GM18868 (cell line): ENCODE results near the gene RNASE9.
"Not testable (repeated sequence)": the region's sequence is repeated elsewhere in the genome, so short reads cannot be mapped to it uniquely, and the experiment has no call there.

Experiments
- ATAC-seq: cut with Tn5 transposase; IDR thresholded peaks from one replicate; pipeline ENCODE4 v1.9.1; 2021; ENCODE audit warnings: mild to moderate bottlenecking, moderate library complexity; ENCODE audit not compliant: unreplicated experiment

RNASE9 gene

DNA sequence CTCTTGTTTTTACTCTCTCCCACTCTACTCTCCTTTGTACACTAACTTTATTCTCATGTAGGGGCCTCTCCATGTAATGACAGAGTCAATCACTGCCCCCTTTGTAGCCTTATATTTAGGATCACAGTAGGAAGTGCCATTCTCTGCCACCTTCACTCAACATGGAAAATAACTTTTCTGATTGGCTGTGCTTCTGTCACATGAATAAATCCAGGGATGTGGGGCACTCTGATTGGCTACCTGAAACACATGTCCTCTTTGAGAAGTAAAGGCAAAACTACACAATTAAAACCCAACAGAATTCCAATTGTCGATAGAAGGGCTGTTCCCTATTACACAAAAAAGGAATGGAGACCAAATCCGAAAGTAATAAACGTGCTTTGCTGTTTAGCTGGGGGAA is at the start of gene RNASE9:
Gene RNASE9, minus strand, starts transcription at position 87 of the 400 bp plus-strand sequence.
- no peak for ATAC-seq

- ATAC-seq: peak; percentile 18
Observed at GRCh38 chr14:20610002-20610765, 49.3 kb upstream of the RNASE9 start.

- no peak for ATAC-seq
Observed at GRCh38 chr14:20609215-20610001, 48.6 kb upstream of the RNASE9 start.

DNA sequence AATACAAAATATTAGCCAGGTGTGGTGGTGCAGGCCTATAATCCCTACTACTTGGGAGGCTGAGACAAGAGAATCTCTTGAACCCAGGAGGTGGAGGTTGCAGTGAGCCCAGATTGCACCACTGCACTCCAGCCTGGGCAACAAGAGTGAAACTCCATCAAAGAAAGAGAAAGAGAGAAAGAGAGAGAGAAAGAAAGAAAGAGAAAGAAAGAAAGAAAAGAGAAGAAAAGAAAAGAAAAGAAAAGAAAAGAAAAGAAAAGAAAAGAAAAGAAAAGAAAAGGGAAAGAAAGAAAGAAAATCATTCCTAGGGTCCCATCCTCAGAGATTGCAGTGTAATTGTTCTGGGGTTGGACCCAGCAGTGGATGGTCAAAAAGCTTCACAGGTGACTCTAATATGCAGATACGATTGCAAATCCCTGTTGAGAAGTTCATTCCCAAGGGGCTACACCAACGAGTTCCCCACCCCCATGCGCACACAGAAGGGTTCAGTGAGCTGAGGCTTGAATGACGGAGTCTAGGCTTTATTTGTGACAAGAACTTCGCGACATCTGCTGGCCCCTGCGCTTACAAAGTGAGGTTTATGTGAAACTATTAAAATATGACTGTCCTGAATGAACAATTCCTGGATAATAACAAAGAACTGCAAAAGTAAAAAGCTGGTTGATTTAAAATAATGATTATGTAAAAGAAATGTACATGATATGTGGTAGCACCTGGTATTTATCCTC is 47.7 kb upstream of the RNASE9 start:
- no peak for ATAC-seq

GRCh38 chr14:20607617-20608016 is 46.8 kb upstream of the RNASE9 start:
- no peak for ATAC-seq

DNA sequence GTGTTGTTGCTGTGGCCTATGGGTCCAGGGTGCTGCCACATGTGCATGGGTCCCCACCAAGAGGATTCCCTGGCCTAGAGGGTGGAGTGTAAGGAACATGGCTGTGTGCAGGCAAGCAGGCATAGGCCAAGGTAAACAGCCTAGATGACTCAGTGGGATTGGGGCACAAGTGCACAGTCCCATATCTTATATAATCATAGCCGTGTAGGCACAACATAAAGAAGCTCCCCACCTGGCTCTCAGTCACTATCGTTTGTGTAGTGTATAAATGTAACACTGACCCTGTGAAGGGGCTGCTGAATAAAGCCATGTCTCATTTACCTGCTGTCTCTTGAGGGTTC is 46.0 kb upstream of the RNASE9 start:
- ATAC-seq: no peak

DNA sequence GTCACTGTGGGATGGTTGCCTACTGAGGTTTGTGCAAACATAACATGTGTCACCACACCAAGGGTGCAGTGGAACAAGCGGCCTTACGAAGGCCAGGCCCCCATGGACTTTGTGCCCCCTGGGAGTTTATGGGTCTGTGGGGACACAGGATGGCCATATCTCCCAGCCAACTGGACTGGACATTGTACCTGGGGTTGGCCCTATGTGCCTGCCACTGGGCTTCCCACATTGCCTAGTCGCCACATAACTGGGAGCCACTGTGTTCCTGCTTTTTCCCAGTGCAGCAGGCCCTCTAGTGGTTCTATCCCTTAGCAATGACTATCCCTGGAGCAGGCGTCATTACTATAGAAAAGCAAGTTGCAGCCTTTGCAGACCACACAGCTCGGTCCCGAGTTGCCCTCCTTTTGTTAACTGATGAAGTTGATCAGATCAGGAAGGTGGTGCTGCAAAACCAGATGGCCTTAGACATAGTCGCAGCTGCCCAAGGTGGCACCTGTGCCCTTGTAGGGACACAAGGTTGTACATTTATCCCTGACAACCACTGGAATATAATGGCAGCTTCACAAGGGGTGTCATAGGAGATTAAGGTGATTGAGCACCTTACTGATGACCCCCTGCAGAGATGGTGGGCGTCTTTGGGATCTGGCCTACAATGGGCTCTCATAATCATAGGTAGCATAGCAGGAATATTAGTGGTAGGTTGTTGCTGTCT is 45.5 kb upstream of the RNASE9 start:
- ATAC-seq: no peak

DNA sequence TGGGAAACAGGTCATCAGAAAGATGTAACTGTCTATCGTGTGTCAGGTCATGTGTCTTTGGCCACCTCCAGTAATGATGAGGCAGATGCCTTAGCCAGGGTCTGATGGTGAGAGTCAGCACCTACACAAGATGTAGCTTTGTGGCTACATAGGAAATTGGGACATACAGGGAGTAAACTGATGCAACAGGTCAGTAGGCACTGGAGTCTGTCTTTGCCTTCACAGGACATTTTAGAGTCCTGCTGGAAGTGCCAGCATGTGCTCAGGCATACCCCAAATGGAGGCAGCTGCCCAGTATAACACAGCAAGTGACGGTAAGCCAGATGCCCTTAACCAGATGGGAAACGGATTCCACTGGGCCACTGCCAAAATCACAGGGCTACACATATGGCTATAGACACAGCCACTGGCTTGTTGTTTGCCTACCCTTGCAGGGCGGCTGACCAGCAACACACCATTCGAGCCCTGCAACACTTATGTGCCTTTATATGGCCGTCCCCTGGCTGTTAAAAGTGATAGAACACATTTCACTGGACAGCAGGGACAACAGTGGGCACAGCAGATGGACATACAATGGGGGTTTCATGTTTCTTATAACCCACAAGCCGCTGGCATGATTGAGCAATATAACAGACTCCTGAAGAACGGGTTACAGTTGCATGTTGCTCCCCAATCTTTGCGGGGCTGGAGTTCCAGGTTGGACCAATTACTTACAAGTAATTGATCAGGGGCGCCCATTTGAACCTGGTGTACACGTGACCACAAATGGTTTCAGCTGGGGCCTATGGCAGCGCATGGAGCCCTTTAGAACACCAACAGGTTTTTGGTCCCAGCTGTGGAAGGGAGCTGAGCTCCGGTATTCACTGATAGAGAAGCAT is 43.2 kb upstream of the RNASE9 start:
- no peak for ATAC-seq

- ATAC-seq: no peak
Observed at GRCh38 chr14:20602583-20602982, 41.7 kb upstream of the RNASE9 start.

DNA sequence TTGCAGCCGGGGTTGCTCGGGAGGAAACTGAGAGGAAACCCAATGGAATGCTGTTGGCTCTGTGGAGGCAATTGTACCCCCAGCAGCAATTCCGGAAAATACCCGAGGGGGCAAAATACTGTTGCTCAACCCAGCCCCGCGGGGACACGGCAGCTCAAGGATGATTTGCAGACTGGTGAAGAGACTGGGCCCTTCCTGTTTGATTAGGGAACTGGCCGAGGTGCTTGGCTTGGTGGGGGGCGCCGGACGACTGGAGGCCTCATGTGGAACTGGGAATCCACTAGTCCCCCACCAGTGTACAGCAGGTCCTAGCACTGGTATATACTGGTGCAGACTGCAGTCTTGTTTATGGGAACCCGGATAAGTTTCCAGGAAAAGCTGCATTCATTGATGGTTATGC is 40.7 kb upstream of the RNASE9 start:
- ATAC-seq: no peak

DNA sequence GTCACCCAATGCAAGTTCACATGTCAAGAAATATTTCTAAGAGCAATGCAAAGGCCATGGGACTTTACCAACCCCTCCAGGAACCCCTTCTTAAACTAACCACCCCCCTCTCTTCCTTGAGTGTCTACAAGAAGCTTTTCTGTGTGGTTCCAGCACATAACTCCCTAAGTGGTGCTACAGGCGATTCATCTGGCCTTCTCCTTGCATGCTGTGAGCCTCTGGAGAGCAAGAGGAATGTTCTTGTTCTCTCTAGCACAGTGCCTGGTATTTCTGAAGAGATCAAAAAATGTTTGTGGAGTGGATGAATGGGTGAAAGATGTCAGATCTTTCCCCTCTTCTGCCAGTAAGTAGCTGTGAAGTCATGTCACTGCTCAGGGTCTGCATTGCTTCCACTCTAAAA is 36.3 kb upstream of the RNASE9 start:
- no peak for ATAC-seq

DNA sequence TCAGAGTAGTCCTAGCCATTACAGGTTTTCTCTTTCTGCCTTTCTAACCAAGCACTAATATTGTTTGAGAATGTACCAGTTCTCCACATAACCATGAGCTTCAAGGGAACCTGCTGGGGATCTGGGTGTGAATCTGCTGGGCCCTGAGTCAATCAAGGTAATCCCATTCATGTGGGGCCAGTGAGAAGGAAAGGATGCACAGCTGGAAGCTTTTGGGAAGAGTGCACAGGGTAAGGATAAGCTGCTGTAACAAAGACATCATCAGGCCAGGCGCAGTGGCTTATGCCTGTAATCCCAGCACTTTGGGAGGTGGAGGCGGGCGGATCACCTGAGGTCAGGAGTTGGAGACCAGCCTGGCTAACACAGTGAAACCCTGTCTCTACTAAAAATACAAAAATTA is 34.9 kb upstream of the RNASE9 start:
- not testable (repeated sequence) for ATAC-seq

DNA sequence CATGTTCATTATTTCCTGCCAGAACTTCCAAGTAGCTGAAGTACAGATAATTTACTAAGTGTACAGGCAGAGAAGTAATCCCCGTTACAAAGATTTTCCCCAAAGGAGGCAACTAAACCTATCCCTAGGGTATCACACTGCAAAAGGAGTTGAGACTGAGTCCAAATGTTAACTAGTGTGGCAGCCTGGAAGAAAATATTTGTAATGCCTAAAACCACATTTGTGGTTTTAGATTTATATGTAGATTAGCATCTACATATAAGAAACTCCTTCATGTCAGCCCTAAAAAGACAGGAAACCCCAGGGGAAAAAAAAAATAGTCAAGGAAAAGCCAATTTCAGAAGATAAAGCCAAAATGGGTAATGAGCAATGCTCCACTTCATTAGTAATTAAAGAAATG is 31.7 kb upstream of the RNASE9 start:
- no peak for ATAC-seq

DNA sequence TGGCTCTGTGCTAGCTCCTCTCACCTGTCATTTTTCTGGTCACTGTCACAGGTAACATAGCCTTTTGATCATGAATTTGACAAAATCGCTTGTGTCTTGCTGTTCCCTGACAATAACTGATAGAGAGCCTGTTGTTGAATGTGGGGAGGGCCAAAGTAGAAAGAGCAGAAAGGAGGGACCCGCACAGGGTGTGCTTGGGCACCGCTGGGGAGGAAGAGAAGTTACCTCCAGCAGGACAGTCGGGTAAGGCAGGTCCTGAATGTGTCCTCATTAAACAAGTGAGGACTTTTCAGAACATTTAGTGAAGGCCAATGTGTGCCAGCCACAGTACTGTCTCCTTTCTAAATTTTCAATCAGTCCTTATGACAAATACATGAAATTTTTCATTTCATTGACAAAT is 30.4 kb upstream of the RNASE9 start, which contains the start of gene RNASE12:
Gene RNASE12, minus strand, starts transcription at position 142 of the 400 bp plus-strand sequence. CDS start 653 bp downstream, outside the sequence.
- ATAC-seq: no peak

- no peak for ATAC-seq
Observed at GRCh38 chr14:20587489-20588154, 26.8 kb upstream of the RNASE9 start, which contains the start of gene RNASE11. TSS of gene RNASE11 (minus strand) at chr14:20588001.

DNA sequence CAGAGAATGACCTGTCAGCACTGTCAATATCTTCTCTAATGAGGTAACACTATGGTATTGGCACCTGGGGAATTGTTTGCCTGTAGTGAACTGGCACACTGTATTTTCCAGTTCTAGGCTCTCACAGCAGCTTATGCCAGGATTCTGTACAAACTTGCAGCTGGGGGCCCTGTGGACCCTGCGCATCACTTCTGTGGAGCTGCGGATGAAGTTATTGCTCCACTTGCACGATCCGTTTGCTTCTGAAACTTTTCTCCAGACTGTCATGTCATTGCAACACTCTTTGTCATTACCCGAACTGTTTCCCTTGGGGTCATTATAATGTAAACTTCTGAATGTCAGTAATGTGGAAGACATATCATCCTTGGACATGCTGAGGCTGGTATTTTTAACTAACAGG is 23.1 kb upstream of the RNASE9 start:
- no peak for ATAC-seq

DNA sequence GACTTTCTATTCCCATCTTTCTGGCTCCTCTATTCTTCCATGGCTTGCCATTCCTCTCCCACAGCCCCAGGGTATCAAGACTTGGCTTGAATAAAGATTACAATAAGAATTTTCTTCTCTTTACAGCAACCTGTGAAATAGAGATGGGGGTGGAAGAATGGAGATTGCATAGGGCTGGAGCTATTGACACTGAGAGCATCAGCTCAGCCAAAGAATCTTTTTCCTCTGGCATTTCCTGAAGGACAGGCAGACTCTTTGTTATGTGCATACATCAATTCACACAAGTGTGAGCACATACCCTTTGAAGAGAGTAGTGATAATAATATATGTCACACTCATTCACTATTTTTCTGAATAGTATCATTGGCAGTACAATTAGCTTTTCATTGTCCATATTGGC is 22.3 kb upstream of the RNASE9 start:
- no peak for ATAC-seq

- no peak for ATAC-seq
Observed at GRCh38 chr14:20580242-20580641, 19.4 kb upstream of the RNASE9 start.

GRCh38 chr14:20578784-20579502 is 18.1 kb upstream of the RNASE9 start:
- no peak for ATAC-seq
